Activated B cell treated with CpG ODN at 0.5 μM for 24 hours (primary cell): ENCODE results near the gene PRKAR1B. TPM values are rescaled to one million over a fixed set of nuclear protein-coding genes. Genes with fewer than 3 reads are reported as not detected.

Experiments used
- ATAC-seq: fragments of 200-7000 bp; cut with Tn5 transposase; one replicate; pipeline ENCODE4 v1.10.0; 2021; ENCODE audit warnings: low read depth, mild to moderate bottlenecking, moderate library complexity
- CTCF ChIA-PET: fragments of 350-600 bp; sonication (Branson Sonifier 250); formaldehyde crosslinking; loops from one replicate; lab custom pipeline; 2021; ENCODE audit warnings: antibody characterized with exemption; lab: Charles Lee
- POLR2A ChIA-PET: fragments of 350-600 bp; sonication (Branson Sonifier 250); formaldehyde crosslinking; loops from one replicate; lab custom pipeline; 2021; ENCODE audit warnings: antibody characterized with exemption; lab: Charles Lee
- DNase-seq: peaks from one replicate; pipeline ENCODE4 v3.0.0; 2022
- H3K27ac Mint-ChIP-seq: one replicate; pipeline ENCODE4 v1.8.0; 2020; ENCODE audit warnings: mixed read lengths
- H3K27me3 Mint-ChIP-seq: one replicate; pipeline ENCODE4 v1.8.0; 2021; ENCODE audit warnings: mixed read lengths
- H3K36me3 Mint-ChIP-seq: one replicate; pipeline ENCODE4 v1.8.0; 2021; ENCODE audit warnings: low read depth, mixed read lengths
- H3K4me1 Mint-ChIP-seq: one replicate; pipeline ENCODE4 v1.8.0; 2021; ENCODE audit warnings: mixed read lengths
- H3K4me3 Mint-ChIP-seq: one replicate; pipeline ENCODE4 v1.8.0; 2020; ENCODE audit warnings: mild to moderate bottlenecking, mixed read lengths
- H3K9me3 Mint-ChIP-seq: one replicate; pipeline ENCODE4 v1.8.0; 2020; ENCODE audit warnings: mixed read lengths
- intact Hi-C: fragments of 100-400 bp; cut with micrococcal nuclease; formaldehyde crosslinking; loops from one replicate; pipeline ENCODE4 v1.15.1; 2024
- total RNA-seq: library from RNA; stranded (reverse); gene quantifications from 2 replicates; pipeline ENCODE4 v1.2.3, GENCODE V29; 2022
- TF ChIP-seq, protein P1 (sequence below): fragments of 200-600 bp; IDR thresholded peaks from one replicate; pipeline ENCODE4 v1.8.0; 2022; ENCODE audit warnings: antibody characterized with exemption, mild to moderate bottlenecking

Gene PRKAR1B
- total RNA-seq, 1 donor from 2014 or later: 17.5 TPM

- DNase-seq (no peak), ATAC-seq (no peak)
- intact Hi-C loops: no loop called here
- ChIA-PET POLR2A (no interaction called here), CTCF (no interaction called here)
- Mint-ChIP-seq H3K36me3 (peaks cover 15% of the 10 kb centered on the region), H3K4me3 (no peak overlapping the region), H3K27ac (no peak overlapping the region), H3K9me3 (peaks cover 17% of the 10 kb centered on the region), H3K4me1 (no peaks in the 10 kb centered on the region), H3K27me3 (no peaks in the 10 kb centered on the region)
- TF ChIP-seq, protein P1, sequence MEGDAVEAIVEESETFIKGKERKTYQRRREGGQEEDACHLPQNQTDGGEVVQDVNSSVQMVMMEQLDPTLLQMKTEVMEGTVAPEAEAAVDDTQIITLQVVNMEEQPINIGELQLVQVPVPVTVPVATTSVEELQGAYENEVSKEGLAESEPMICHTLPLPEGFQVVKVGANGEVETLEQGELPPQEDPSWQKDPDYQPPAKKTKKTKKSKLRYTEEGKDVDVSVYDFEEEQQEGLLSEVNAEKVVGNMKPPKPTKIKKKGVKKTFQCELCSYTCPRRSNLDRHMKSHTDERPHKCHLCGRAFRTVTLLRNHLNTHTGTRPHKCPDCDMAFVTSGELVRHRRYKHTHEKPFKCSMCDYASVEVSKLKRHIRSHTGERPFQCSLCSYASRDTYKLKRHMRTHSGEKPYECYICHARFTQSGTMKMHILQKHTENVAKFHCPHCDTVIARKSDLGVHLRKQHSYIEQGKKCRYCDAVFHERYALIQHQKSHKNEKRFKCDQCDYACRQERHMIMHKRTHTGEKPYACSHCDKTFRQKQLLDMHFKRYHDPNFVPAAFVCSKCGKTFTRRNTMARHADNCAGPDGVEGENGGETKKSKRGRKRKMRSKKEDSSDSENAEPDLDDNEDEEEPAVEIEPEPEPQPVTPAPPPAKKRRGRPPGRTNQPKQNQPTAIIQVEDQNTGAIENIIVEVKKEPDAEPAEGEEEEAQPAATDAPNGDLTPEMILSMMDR: no peak
Observed at GRCh38 chr7:625376-625971, 101.6 kb downstream of the PRKAR1B start.

GRCh38 chr7:623464-623863, 103.6 kb downstream of the PRKAR1B start:
- no peak overlapping the region for H3K4me3 Mint-ChIP-seq
- peaks cover 15% of the 10 kb centered on the region for H3K36me3 Mint-ChIP-seq
- H3K27ac Mint-ChIP-seq: no peak overlapping the region
- H3K9me3 Mint-ChIP-seq: peaks cover 21% of the 10 kb centered on the region
- peaks cover 5% of the 10 kb centered on the region for H3K4me1 Mint-ChIP-seq
- intact Hi-C loops: no loop called here
- no peaks in the 10 kb centered on the region for H3K27me3 Mint-ChIP-seq
- DNase-seq (no peak), ATAC-seq (no peak)
- TF ChIP-seq, protein P1: no peak
- ChIA-PET CTCF (no interaction called here), POLR2A (no interaction called here)

GRCh38 chr7:621572-622285, 105.4 kb downstream of the PRKAR1B start:
- intact Hi-C loops: no loop called here
- Mint-ChIP-seq H3K9me3 (peaks cover 21% of the 10 kb centered on the region), H3K27ac (no peak overlapping the region), H3K27me3 (no peaks in the 10 kb centered on the region), H3K36me3 (peaks cover 13% of the 10 kb centered on the region), H3K4me3 (no peak overlapping the region), H3K4me1 (peaks cover 10% of the 10 kb centered on the region)
- TF ChIP-seq, protein P1: no peak
- POLR2A ChIA-PET: no interaction called here
- no peak for DNase-seq
- CTCF ChIA-PET: no interaction called here
- no peak for ATAC-seq

GRCh38 chr7:620885-621284, 106.2 kb downstream of the PRKAR1B start:
- ATAC-seq: no peak
- no peak for DNase-seq
- TF ChIP-seq, protein P1: no peak
- intact Hi-C loops: no loop called here
- CTCF ChIA-PET: no interaction called here
- Mint-ChIP-seq H3K9me3 (peaks cover 19% of the 10 kb centered on the region), H3K36me3 (peaks cover 12% of the 10 kb centered on the region), H3K27ac (no peak overlapping the region), H3K4me3 (no peak overlapping the region), H3K4me1 (peaks cover 12% of the 10 kb centered on the region), H3K27me3 (no peaks in the 10 kb centered on the region)
- POLR2A ChIA-PET: no interaction called here

GRCh38 chr7:620056-620455, 107.0 kb downstream of the PRKAR1B start:
- TF ChIP-seq, protein P1: no peak
- Mint-ChIP-seq H3K27me3 (no peaks in the 10 kb centered on the region), H3K4me3 (no peak overlapping the region), H3K36me3 (peaks cover 12% of the 10 kb centered on the region), H3K9me3 (peaks cover 17% of the 10 kb centered on the region), H3K27ac (no peak overlapping the region), H3K4me1 (peaks cover 12% of the 10 kb centered on the region)
- ChIA-PET POLR2A (no interaction called here), CTCF (no interaction called here)
- DNase-seq (no peak), ATAC-seq (no peak)
- intact Hi-C loops: no loop called here
